IPS-NIHi11 (cell line): ENCODE results near the gene PSMB2.

ENCODE experiments used
- DNase-seq: peaks from one replicate; pipeline ENCODE4 v3.0.0; 2012; ENCODE audit warnings: mixed read lengths, low spot score

Gene PSMB2

GRCh38 chr1:35572296-35572695, 69.0 kb downstream of the PSMB2 start:
- DNase-seq, result no peak

GRCh38 chr1:35571263-35571662, 70.1 kb downstream of the PSMB2 start:
- no peak for DNase-seq

GRCh38 chr1:35570589-35571137, 70.7 kb downstream of the PSMB2 start:
- no peak for DNase-seq

- DNase-seq, result no peak
Observed at GRCh38 chr1:35569936-35570335, 71.4 kb downstream of the PSMB2 start.

- DNase-seq, result peak; percentile 82
Observed at GRCh38 chr1:35568975-35569395, 72.3 kb downstream of the PSMB2 start.

- no peak for DNase-seq
Observed at GRCh38 chr1:35567947-35568558, 73.3 kb downstream of the PSMB2 start.

GRCh38 chr1:35565742-35566133, 75.6 kb downstream of the PSMB2 start:
- DNase-seq, result no peak

- no peak for DNase-seq
Observed at GRCh38 chr1:35564884-35565741, 76.2 kb downstream of the PSMB2 start.

- peak; percentile 81 for DNase-seq
Observed at GRCh38 chr1:35564037-35564883, 77.1 kb downstream of the PSMB2 start.

GRCh38 chr1:35563166-35563565, 78.2 kb downstream of the PSMB2 start:
- no peak for DNase-seq

- DNase-seq, result no peak
Observed at GRCh38 chr1:35561972-35562680, 79.2 kb downstream of the PSMB2 start.

GRCh38 chr1:35561297-35561971, 79.9 kb downstream of the PSMB2 start:
- DNase-seq, result no peak

GRCh38 chr1:35560256-35561225, 80.8 kb downstream of the PSMB2 start:
- no peak for DNase-seq

GRCh38 chr1:35559317-35559944, 81.9 kb downstream of the PSMB2 start:
- DNase-seq, result no peak

GRCh38 chr1:35558374-35559316, 82.7 kb downstream of the PSMB2 start:
- peak; percentile 31 for DNase-seq

- peak; percentile 94 for DNase-seq
Observed at GRCh38 chr1:35557611-35558373, 83.5 kb downstream of the PSMB2 start, which contains the start of gene NCDN. NCDN (plus strand) TSS chr1:35557799; CDS start chr1:35558191, 392 bp downstream.

GRCh38 chr1:35557118-35557610, 84.2 kb downstream of the PSMB2 start, which contains the start of gene KIAA0319L:
KIAA0319L (minus strand) TSS chr1:35557403; CDS start chr1:35554491, 2,912 bp downstream.
- DNase-seq, result peak; percentile 87
